HS-5 (cell line): ENCODE measurements around the gene PRKN.
A peak's percentile ranks its signal among the peaks of the same experiment; 100 is the strongest.

Experiments used
- DNase-seq: peaks from one replicate; pipeline ENCODE4 v3.0.0-alpha.2; 2012; ENCODE audit warnings: low read depth

The PRKN gene

DNA sequence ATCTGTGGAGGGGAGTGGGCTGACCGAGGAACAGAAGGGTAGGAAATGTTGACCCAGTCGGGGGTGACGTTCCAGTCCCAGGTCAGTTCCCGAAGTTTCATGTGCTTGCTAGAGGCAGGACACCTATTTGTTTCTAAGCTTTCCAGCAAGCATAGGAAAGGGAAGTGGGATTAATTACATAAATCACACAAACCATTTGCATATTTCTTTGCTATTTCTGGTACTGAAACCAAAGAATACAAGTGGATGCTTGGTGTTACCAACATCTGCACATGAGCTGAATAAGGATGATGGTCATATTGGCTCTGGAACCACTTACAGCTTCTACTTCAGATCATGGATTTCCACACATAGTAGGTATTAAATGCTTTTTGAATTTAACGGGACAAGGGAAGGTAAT is 546.5 kb downstream of the PRKN start:
- no peak for DNase-seq

DNA sequence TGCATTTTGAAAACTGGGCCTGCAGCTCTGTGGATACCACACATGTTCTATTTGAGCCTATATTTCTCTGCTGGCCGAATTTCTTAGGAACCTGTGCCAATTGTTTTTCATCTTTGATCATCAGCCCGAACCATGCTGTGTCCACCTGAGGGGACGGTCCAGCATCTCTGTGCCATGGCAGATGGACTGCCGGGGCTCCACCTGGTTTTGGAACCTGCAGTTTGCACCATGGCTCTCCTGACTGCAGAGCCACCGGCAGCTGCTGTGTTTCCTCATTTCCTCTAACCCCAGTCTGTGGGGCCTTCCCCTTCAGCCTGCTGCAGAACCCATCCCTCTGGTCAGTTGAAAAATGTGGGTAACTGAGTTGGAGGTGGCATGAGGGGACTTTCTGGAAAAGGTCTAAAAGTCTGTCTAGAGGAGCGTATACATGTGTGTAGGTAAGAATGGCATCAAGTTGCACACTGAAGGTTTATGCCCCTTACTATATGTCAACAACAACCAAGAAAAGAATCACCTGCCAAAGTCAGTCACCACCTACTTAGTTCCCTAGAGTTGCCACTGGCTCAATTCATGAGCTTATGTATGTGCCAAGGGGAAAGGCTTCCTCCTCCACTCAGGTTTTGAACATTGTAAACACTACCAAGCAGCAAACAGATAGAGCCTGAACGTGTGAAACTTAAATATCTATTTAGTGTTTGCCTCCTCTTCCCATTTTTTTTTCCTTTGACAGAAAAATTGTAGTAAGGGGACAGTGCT is 548.2 kb downstream of the PRKN start:
- no peak for DNase-seq

DNA sequence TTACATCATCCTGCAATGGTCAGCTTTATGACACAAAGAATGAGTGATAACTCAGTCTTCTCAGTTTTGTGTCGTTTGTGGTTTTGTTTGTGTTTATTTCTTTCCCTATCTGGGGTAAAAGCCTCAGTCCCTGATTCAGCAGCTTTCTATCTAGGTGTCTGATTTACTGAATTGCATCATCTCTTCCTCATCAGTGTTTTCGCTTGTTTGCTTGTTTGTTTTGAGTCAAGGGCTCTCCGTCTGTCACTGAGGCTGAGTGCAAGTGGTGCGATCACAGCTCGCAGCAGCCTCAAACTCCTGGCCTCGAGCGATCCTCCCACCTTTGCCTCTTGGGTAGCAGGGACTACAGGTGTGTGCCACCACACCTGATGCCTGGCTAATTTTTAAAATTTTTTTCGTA is 548.9 kb downstream of the PRKN start:
- DNase-seq: no peak

GRCh38 chr6:162178266-162178665 is 549.3 kb downstream of the PRKN start:
- no peak for DNase-seq

- DNase-seq: no peak
Measured at GRCh38 chr6:162177746-162178145, 549.8 kb downstream of the PRKN start.

- DNase-seq: no peak
Measured at GRCh38 chr6:162173466-162173865, 554.1 kb downstream of the PRKN start.

DNA sequence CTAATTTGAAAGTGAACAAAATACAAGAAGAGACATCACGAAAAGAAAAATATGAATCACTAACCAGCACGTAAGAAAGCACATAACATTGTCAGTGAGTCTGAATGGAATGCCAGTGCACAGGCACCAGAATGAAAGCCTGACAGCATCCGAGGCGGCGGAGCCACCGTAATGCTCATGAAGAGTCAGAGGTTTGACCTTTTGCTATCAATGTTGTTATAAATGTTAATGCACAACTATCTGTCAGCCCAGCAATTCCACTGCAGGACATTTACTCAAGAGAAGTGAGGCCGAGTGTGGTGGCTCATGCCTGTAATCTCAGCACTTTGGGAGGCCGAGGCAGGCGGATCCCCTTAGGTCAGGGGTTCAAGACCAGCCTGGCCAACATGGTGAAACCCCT is 562.1 kb downstream of the PRKN start:
- DNase-seq: no peak

DNA sequence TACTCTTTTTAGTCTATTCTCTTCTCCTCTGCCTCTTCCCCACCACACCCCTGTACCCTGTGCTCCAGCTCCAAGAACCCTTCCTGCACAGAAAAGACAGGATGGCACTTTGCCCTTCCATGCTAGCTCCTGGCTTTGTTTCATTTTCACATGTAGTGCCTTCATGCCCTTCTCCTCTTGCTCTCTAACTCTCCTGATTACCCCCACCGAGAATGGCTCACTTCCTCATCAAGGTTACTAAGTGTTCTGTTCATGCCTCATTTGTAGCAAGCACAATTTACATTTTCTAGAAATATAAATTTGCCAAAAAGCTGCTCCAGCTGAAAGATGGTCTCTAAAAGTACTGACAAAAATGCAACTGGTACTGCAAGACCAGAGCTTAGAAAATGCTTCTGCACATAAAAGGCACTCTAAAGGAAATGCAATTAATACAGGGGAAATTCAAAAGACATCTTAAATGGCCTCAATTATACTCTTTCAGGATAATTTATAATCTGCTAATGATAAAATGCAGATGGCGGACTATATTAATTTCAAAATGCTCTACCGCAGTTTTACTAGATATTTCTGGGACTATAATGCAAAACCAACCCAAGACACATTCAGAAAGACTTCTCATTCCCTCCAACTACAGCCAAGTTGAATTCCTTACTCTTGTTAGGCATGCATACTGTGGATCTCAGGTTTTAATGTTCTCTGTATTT is 570.2 kb downstream of the PRKN start:
- no peak for DNase-seq

DNA sequence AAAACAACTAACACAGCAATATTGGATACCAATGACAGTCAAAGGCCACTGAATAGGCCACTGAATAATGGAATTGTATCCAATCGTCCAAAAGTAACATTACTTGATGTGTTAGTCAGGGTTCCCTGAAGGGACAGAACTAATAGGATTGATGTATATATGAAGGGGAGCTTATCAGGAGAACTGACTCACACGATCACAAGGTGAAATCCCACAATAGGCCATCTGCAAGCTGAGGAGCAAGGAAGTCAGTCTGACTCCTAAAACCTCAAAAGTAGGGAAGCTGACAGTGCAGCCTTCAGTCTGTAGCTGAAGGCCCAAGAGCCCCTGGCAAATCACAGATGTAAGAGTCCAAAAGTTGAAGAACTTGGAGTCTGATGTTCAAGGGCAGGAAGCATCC is 571.4 kb downstream of the PRKN start:
- no peak for DNase-seq

GRCh38 chr6:162154930-162155329 is 572.6 kb downstream of the PRKN start:
- DNase-seq: no peak

DNA sequence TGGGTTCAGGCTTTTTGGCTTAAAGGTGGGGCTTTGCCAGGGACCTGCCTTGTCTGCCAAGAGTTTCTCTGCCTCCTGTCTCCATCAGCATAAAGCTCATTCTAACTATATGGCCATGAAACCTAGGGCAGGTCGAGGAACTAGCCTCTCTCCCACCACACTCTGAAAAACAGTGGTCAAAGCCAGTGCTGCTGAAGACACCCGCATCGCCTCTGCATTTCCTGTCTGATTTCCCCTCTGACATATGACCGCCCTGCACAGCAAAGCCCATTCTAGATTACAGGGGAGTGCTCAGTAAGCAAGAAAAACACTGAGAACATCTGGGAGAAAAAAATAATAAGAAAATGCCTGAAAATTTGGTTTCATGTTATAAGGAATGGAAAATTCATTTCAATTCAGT is 573.6 kb downstream of the PRKN start:
- DNase-seq: no peak

DNA sequence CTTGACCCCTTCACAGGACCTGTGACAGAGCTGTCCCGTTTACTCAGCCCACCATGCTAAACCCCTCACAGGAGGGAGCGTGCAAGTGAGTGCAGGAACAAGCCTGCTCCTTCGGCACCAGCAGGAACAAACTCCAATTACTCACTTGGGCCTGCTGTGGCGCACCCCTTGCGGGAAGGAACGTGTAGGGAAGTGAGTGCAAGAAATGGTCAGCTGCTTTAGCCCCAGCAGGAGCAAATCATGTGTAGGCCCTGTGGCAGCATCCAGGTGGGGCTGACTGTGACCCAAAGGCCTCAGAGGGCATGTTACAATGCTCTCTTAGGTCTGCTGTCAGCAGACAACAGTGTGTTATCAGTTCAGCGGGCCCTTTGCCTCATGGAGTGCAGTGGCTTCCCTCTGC is 574.4 kb downstream of the PRKN start:
- DNase-seq: no peak

- peak; percentile 11 for DNase-seq
Measured at GRCh38 chr6:162151021-162151665, 576.4 kb downstream of the PRKN start.

DNA sequence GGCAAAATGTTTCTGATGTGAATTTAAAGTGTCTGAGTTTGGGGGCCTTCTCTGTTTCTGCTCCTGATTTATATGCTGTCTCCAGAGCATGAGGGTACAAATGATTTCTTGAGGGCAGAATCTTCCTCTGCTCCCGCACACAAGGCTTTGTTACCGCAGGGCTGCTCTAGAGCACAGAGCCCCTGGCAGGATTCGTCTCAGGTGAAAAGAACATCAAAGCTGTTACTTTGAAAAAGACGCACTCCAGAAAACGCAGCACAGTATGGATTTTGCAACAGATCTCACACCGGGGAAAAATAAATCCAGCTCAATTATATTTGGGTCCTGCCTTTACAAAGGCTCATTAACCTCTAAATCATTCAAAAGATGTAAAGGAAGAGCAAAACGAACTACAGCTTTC is 577.3 kb downstream of the PRKN start:
- no peak for DNase-seq

- no peak for DNase-seq
Measured at GRCh38 chr6:162149786-162150185, 577.8 kb downstream of the PRKN start.

- no peak for DNase-seq
Measured at GRCh38 chr6:162147805-162148204, 579.8 kb downstream of the PRKN start.

DNA sequence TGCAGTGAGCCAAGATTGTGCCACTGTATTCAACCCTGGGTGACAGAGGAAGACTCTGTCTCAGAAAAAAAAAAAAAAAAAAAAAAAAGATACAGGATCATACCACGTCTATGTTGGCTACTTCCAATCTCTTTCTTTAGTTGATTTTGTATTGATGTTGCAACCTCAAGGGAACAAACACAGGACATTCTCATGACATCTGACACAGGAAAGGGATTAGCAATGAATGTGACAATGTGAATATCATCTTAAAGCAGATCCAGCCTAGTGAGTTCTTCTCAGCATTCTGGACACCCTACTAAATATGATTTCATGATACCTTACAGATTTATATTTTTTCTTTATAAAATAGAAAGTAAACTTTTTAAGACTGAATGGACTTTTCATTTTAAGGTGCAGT is 580.3 kb downstream of the PRKN start:
- DNase-seq: no peak

- no peak for DNase-seq
Measured at GRCh38 chr6:162140251-162140852, 587.2 kb downstream of the PRKN start.

DNA sequence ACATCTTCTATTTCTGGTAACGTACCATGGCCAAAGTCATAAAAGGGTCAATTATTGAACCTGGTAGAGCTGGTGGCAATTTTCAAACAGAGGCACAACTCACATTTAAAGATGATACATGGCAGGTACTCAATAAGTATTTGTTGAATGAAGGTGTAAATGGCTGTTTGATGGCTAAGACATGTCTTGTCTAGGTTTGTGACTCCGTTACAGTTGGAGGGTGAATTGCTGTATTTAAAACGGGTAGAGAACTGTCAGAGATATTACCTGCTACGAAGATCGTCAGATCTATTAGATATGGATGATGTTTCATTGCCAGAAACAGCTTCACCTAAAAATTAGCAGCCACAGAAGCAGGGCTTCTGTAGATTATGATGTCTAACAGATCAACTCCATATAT is 601.9 kb downstream of the PRKN start:
- no peak for DNase-seq

DNA sequence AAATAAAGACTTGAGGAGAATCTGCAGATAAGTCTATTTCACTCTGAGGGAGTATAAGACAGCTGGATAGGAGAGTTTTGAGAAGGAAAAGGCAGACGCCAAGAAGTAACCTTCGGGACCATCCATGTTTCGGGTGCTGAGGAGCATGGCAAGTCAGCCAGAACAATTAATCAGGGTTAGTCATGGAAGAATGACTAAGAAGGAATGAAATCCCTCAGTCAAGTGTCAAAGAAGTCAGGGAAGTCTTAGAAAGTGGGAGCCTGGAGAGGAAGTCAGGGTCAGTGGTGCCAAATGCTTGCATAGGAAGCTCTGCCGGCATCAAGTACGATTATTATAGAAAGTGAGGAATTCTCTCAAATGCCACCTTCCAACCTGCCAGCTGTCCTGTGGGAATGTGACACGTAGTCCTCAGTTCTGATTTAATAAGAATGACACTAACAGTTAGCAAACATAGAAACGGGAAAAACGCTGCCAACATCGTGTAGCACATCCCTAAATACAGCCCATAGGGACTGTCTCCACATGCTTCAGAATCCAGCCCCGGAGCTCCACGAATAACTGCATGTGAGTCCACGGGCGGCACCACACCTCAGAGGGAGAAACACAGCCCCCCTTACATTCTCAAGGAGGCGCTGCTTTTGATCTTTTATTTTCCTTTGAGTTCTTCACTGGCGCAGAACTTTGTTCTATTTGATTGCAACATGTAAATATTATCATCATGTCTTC is 602.7 kb downstream of the PRKN start:
- DNase-seq: no peak

GRCh38 chr6:162123797-162124196 is 603.8 kb downstream of the PRKN start:
- no peak for DNase-seq

DNA sequence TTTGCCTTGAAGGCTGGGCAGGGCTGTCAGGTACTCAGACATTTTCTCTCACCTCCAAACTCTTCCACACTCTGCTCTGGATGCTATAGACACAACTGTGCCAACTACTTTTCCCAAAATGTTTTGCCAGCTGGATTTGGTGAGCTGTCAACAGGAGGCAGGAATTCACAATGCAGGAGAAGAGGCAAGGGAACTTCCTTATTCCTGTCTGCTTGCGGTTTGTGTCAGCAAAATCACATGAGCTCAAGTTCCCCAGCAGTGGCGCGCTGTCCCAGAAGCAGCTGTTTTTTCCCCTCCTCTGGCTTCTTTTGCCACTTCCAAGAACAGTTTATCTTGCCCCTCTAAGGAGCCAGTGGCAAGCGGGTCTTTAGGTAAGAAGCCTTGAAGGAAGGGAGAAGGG is 608.2 kb downstream of the PRKN start:
- DNase-seq: no peak
